GM19455 (cell line): Measurements from ENCODE around the gene CCL4L2.
"Not testable (repeated sequence)": the region's sequence is repeated elsewhere in the genome, so short reads cannot be mapped to it uniquely, and the experiment has no call there.

Source experiments
- ATAC-seq: cut with Tn5 transposase; IDR thresholded peaks from one replicate; pipeline ENCODE4 v1.9.1; 2021; ENCODE audit not compliant: unreplicated experiment

Gene CCL4L2

GRCh38 chr17:36194832-36195433, 15.9 kb upstream of the CCL4L2 start:
- not testable (repeated sequence) for ATAC-seq

- ATAC-seq, result no peak
Measured at GRCh38 chr17:36195434-36196130, 15.3 kb upstream of the CCL4L2 start.

- ATAC-seq, result no peak
Measured at GRCh38 chr17:36196131-36196486, 14.8 kb upstream of the CCL4L2 start.

- no peak for ATAC-seq
Measured at GRCh38 chr17:36197387-36197703, 13.5 kb upstream of the CCL4L2 start.

GRCh38 chr17:36198831-36199465, 11.9 kb upstream of the CCL4L2 start:
- ATAC-seq, result no peak

GRCh38 chr17:36201102-36201501, 9.8 kb upstream of the CCL4L2 start:
- ATAC-seq, result not testable (repeated sequence)

GRCh38 chr17:36201506-36201905, 9.4 kb upstream of the CCL4L2 start:
- not testable (repeated sequence) for ATAC-seq

- ATAC-seq, result no peak
Measured at GRCh38 chr17:36203335-36203734, 7.5 kb upstream of the CCL4L2 start.

- ATAC-seq, result no peak
Measured at GRCh38 chr17:36204724-36205500, 6.0 kb upstream of the CCL4L2 start.

- no peak for ATAC-seq
Measured at GRCh38 chr17:36205637-36206485, 5.0 kb upstream of the CCL4L2 start.

- ATAC-seq, result not testable (repeated sequence)
Measured at GRCh38 chr17:36206486-36206821, 4.4 kb upstream of the CCL4L2 start.

GRCh38 chr17:36207383-36207782, 3.5 kb upstream of the CCL4L2 start:
- ATAC-seq, result not testable (repeated sequence)

GRCh38 chr17:36209575-36209974, 1.3 kb upstream of the CCL4L2 start:
- no peak for ATAC-seq

GRCh38 chr17:36211484-36212271, 815 bp downstream of the CCL4L2 start:
- ATAC-seq, result not testable (repeated sequence)

- no peak for ATAC-seq
Measured at GRCh38 chr17:36212272-36212605, 1.4 kb downstream of the CCL4L2 start.

- ATAC-seq, result no peak
Measured at GRCh38 chr17:36212966-36213365, 2.1 kb downstream of the CCL4L2 start.

- ATAC-seq, result no peak
Measured at GRCh38 chr17:36213695-36214094, 2.8 kb downstream of the CCL4L2 start.

- no peak for ATAC-seq
Measured at GRCh38 chr17:36214918-36215317, 4.1 kb downstream of the CCL4L2 start.

- not testable (repeated sequence) for ATAC-seq
Measured at GRCh38 chr17:36215406-36216308, 4.8 kb downstream of the CCL4L2 start.
